Measurements from ENCODE around the gene TMEM52.

- TF ChIP-seq CTCF (IDR thresholded peaks at IDR 0.05) (no peak), POLR2A (IDR thresholded peaks at IDR 0.05) (no peak)
Observed at GRCh38 chr1:1924849-1925248, 5.8 kb upstream of the TMEM52 start.

All from esophagus squamous epithelium (tissue), 4 donors.